ENCODE data around the gene CACNA1S. TPM values are rescaled to one million over a fixed set of nuclear protein-coding genes. Genes with fewer than 3 reads are reported as not detected.

Gene CACNA1S
- total RNA-seq, 1 experiment from 2014 or later = not detected

Other genes starting within 250 kb of the CACNA1S start
- gene GPR25, start 239.4 kb downstream of the CACNA1S start, total RNA-seq (2014; rRNA removed; shearing (Covaris generic)) = not detected in 2 replicates
- gene INAVA, start 217.5 kb downstream of the CACNA1S start, total RNA-seq (2014; rRNA removed; shearing (Covaris generic)) = 7.3 and 7.5 TPM in 2 replicates
- gene KIF21B, start 88.7 kb downstream of the CACNA1S start, total RNA-seq (2014; rRNA removed; shearing (Covaris generic)) = 2.6 and 3.4 TPM in 2 replicates
- gene ASCL5, start 14.8 kb upstream of the CACNA1S start, total RNA-seq (2014; rRNA removed; shearing (Covaris generic)) = not detected in 2 replicates
- 86.8 and 94.3 TPM in 2 replicates for gene TMEM9, start 42.0 kb upstream of the CACNA1S start, total RNA-seq (2014; rRNA removed; shearing (Covaris generic))
- gene IGFN1, start 78.4 kb upstream of the CACNA1S start, total RNA-seq (2014; rRNA removed; shearing (Covaris generic)) = 0.51 and 0.54 TPM in 2 replicates
- gene PKP1, start 171.1 kb upstream of the CACNA1S start, total RNA-seq (2014; rRNA removed; shearing (Covaris generic)) = 0.18 and 0.34 TPM in 2 replicates

Data from Daoy (cell line).